ENCODE results near the gene NOXO1. TPM values are rescaled to one million over a fixed set of nuclear protein-coding genes. Genes with fewer than 3 reads are reported as not detected.
A peak's percentile ranks its signal among the peaks of the same experiment; 100 is the strongest.

Gene NOXO1
- total and polyA plus RNA-seq, 9 of the 15 experiments (the other 6 are each of a cell fraction or from before 2014, with no cell fraction given) = not detected

DNA sequence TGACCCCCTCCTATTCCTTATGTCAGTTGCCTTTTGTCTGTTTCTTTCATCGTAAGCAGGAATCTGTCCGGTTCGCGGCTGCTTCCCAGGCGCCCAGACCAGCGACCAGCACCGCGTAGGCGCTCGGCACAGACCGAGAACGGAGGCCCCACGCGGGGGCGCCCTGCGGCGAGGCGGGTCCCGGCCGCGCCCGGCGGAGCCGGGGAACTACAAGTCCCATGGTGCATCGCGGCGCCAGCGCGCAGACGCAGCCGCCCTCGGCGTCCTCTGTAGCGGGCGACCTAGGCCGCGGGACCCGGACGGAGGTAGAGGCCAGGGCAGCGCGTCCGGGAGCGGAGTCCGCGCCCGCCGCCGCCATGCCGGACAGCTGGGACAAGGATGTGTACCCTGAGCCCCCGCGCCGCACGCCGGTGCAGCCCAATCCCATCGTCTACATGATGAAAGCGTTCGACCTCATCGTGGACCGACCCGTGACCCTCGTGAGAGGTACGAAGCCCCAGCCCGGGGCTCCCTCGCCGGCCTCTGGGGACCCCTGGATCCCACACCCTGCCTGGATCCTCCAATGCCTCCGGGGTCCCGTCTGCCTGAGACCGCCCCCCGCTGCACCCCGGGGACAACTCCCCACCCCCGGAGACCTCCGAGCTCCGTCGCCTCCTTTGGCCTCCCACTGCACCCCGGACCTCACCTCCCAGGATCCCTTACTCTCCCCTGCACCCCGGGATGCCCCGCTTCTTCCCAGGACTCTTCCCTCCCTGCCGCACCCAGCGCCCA lies 21.8 kb downstream of the NOXO1 start, which contains the start of gene NDUFB10 (continued):
- TF ChIP-seq, protein P1, sequence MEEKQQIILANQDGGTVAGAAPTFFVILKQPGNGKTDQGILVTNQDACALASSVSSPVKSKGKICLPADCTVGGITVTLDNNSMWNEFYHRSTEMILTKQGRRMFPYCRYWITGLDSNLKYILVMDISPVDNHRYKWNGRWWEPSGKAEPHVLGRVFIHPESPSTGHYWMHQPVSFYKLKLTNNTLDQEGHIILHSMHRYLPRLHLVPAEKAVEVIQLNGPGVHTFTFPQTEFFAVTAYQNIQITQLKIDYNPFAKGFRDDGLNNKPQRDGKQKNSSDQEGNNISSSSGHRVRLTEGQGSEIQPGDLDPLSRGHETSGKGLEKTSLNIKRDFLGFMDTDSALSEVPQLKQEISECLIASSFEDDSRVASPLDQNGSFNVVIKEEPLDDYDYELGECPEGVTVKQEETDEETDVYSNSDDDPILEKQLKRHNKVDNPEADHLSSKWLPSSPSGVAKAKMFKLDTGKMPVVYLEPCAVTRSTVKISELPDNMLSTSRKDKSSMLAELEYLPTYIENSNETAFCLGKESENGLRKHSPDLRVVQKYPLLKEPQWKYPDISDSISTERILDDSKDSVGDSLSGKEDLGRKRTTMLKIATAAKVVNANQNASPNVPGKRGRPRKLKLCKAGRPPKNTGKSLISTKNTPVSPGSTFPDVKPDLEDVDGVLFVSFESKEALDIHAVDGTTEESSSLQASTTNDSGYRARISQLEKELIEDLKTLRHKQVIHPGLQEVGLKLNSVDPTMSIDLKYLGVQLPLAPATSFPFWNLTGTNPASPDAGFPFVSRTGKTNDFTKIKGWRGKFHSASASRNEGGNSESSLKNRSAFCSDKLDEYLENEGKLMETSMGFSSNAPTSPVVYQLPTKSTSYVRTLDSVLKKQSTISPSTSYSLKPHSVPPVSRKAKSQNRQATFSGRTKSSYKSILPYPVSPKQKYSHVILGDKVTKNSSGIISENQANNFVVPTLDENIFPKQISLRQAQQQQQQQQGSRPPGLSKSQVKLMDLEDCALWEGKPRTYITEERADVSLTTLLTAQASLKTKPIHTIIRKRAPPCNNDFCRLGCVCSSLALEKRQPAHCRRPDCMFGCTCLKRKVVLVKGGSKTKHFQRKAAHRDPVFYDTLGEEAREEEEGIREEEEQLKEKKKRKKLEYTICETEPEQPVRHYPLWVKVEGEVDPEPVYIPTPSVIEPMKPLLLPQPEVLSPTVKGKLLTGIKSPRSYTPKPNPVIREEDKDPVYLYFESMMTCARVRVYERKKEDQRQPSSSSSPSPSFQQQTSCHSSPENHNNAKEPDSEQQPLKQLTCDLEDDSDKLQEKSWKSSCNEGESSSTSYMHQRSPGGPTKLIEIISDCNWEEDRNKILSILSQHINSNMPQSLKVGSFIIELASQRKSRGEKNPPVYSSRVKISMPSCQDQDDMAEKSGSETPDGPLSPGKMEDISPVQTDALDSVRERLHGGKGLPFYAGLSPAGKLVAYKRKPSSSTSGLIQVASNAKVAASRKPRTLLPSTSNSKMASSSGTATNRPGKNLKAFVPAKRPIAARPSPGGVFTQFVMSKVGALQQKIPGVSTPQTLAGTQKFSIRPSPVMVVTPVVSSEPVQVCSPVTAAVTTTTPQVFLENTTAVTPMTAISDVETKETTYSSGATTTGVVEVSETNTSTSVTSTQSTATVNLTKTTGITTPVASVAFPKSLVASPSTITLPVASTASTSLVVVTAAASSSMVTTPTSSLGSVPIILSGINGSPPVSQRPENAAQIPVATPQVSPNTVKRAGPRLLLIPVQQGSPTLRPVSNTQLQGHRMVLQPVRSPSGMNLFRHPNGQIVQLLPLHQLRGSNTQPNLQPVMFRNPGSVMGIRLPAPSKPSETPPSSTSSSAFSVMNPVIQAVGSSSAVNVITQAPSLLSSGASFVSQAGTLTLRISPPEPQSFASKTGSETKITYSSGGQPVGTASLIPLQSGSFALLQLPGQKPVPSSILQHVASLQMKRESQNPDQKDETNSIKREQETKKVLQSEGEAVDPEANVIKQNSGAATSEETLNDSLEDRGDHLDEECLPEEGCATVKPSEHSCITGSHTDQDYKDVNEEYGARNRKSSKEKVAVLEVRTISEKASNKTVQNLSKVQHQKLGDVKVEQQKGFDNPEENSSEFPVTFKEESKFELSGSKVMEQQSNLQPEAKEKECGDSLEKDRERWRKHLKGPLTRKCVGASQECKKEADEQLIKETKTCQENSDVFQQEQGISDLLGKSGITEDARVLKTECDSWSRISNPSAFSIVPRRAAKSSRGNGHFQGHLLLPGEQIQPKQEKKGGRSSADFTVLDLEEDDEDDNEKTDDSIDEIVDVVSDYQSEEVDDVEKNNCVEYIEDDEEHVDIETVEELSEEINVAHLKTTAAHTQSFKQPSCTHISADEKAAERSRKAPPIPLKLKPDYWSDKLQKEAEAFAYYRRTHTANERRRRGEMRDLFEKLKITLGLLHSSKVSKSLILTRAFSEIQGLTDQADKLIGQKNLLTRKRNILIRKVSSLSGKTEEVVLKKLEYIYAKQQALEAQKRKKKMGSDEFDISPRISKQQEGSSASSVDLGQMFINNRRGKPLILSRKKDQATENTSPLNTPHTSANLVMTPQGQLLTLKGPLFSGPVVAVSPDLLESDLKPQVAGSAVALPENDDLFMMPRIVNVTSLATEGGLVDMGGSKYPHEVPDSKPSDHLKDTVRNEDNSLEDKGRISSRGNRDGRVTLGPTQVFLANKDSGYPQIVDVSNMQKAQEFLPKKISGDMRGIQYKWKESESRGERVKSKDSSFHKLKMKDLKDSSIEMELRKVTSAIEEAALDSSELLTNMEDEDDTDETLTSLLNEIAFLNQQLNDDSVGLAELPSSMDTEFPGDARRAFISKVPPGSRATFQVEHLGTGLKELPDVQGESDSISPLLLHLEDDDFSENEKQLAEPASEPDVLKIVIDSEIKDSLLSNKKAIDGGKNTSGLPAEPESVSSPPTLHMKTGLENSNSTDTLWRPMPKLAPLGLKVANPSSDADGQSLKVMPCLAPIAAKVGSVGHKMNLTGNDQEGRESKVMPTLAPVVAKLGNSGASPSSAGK (IDR thresholded peaks at IDR 0.05) = peak; percentile 57
- TF ChIP-seq MTA1 (IDR thresholded peaks at IDR 0.05; ENCODE audit: borderline replicate concordance) (no peak), ZNF384 (IDR thresholded peaks at IDR 0.05; ENCODE audit: low read depth, low read length) (no peak), JUN (IDR thresholded peaks at IDR 0.05; ENCODE audit: borderline replicate concordance, low read depth, low read length) (no peak), JUN (CRISPR knock-in tag; IDR thresholded peaks at IDR 0.05; ENCODE audit: borderline replicate concordance) (no peak), NR2C1 (IDR thresholded peaks at IDR 0.05) (no peak), NR2C1 (tag; IDR thresholded peaks at IDR 0.05) (0 out of 2 replicates have a peak, but pooled peaks have one; percentile 22), ZNF507 (tag; conservative IDR thresholded peaks at IDR 0.05) (no peak), OTX1 (CRISPR knock-in tag; IDR thresholded peaks at IDR 0.05) (no peak), ZNF830 (CRISPR knock-in tag; IDR thresholded peaks at IDR 0.05) (no peak), NBN (IDR thresholded peaks at IDR 0.05; ENCODE audit: low read depth) (no peak), SMAD3 (CRISPR knock-in tag; conservative IDR thresholded peaks at IDR 0.05) (no peak), RFX1 (IDR thresholded peaks at IDR 0.05) (no peak)
- TF ChIP-seq, protein P2, sequence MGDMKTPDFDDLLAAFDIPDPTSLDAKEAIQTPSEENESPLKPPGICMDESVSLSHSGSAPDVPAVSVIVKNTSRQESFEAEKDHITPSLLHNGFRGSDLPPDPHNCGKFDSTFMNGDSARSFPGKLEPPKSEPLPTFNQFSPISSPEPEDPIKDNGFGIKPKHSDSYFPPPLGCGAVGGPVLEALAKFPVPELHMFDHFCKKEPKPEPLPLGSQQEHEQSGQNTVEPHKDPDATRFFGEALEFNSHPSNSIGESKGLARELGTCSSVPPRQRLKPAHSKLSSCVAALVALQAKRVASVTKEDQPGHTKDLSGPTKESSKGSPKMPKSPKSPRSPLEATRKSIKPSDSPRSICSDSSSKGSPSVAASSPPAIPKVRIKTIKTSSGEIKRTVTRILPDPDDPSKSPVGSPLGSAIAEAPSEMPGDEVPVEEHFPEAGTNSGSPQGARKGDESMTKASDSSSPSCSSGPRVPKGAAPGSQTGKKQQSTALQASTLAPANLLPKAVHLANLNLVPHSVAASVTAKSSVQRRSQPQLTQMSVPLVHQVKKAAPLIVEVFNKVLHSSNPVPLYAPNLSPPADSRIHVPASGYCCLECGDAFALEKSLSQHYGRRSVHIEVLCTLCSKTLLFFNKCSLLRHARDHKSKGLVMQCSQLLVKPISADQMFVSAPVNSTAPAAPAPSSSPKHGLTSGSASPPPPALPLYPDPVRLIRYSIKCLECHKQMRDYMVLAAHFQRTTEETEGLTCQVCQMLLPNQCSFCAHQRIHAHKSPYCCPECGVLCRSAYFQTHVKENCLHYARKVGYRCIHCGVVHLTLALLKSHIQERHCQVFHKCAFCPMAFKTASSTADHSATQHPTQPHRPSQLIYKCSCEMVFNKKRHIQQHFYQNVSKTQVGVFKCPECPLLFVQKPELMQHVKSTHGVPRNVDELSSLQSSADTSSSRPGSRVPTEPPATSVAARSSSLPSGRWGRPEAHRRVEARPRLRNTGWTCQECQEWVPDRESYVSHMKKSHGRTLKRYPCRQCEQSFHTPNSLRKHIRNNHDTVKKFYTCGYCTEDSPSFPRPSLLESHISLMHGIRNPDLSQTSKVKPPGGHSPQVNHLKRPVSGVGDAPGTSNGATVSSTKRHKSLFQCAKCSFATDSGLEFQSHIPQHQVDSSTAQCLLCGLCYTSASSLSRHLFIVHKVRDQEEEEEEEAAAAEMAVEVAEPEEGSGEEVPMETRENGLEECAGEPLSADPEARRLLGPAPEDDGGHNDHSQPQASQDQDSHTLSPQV (IDR thresholded peaks at IDR 0.05) = peak; percentile 58

Data from K562 (cell line).